ENCODE measurements around the gene KRT17.

The KRT17 gene

DNA sequence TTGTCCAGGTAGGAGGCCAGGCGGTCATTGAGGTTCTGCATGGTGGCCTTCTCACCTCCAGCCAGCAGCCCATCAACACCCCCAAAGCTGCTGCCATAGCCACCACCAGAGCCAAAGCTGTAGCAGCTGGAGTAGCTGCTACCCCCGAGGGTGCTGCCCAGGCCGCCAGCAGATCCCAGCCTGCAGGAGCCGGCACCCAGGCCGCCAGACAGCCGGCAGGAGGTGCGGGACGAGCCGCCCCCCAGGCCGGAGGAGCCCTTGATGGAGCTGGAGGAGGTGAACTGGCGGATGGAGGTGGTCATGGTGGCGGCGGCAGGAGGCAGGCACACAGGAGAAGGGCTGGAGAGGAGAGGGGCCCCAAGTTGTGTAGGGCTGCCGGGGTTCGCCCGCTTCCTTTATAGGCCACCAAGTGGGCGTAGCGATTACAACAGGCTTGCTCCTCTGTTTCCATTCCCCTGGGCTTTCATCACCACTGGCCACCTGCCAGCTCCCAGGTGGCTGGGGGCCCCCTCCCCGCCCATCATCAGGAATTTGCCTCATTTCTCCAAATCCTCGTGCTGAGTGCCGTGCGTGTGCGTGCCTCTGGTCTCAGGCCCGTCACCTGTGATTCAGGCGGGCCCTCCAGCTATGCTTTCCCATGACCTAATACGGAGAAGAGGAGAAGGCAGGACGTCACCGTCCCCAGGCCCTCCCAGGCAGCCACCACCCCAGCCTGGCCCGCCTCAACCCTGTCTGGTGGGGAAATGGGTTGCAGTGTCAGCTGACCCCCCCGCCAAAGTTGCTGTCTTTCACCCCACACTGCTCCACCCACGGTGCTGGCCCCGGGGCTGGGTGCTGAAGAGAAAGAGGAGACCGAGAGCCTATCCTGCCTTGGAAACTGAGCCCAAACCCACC is at the start of gene KRT17:
Gene KRT17, minus strand, starts transcription at position 368 of the 894 bp plus-strand sequence. Its CDS starts 66 bp downstream, at position 302.
- DNase-seq: no peak

- DNase-seq: no peak
Observed at GRCh38 chr17:41672153-41672552, 47.8 kb upstream of the KRT17 start.

DNA sequence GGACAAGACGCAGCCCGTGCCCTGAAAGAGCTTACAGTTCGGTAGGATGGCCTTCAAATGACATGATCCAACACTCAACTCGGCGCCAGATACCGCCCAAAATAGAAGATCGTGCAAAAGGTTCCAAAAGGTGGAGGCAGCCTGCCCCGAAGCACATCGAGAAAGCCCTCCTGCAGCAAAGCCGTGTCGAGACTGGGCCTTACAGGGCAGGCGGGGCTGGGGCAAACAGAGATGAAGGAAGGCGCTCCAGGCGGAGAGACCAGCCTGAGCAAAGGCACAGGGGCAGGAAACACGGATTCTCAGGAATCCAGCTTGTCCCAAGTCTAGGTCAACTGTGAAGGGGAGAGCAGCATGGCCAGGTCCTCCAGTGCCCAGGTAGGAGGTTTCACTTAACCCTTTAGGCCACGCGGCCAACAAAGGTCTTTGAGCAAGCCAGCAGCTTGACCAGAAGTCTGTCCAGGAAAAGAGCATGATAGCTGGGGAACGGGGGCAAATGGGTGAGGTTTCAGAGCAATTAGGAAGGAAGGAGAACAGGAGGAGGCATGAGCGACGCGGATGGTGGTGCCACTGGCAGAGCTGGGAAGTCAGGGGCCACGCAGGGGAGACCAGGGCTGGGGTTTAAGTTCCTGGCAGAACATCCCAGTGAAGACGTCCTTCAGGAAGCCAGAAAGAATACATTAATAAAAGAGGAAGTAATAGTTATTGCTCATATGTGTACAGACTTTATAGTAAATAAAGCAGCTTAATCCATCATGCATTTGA is 43.1 kb upstream of the KRT17 start:
- no peak for DNase-seq

- DNase-seq: peak in 1 of 2 experiments; percentile 61
Observed at GRCh38 chr17:41666708-41667279, 42.4 kb upstream of the KRT17 start.

DNA sequence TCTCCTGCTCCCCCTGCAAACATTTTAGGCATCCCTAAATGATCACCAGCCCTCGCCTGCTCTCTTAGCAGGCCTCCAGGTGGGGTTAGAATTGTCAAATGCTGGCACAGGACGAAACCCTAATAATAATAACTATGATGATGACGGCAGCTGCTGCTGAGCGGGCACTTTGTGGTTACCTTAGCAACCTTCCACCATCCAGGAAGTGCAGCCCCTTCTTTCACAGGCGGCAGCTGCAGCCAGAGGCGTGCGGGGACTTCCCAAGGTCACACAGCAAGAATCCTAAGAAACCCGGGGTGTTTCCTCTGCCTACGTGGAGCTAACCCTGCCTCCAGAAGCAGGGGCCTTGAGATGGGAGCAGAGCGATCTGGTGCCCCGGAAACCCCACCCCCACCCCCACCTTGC is 41.9 kb upstream of the KRT17 start:
- peak in 1 of 2 experiments; percentile 49 for DNase-seq

- peak; percentile 38 to 62 for DNase-seq
Observed at GRCh38 chr17:41665566-41666236, 41.3 kb upstream of the KRT17 start.

GRCh38 chr17:41664587-41665565 is 40.5 kb upstream of the KRT17 start:
- DNase-seq: no peak

- no peak for DNase-seq
Observed at GRCh38 chr17:41664172-41664457, 39.7 kb upstream of the KRT17 start.

- no peak for DNase-seq
Observed at GRCh38 chr17:41663451-41664171, 39.2 kb upstream of the KRT17 start.

GRCh38 chr17:41660221-41660711 is 35.9 kb upstream of the KRT17 start:
- DNase-seq: no peak

GRCh38 chr17:41659427-41660212 is 35.2 kb upstream of the KRT17 start:
- no peak for DNase-seq

DNA sequence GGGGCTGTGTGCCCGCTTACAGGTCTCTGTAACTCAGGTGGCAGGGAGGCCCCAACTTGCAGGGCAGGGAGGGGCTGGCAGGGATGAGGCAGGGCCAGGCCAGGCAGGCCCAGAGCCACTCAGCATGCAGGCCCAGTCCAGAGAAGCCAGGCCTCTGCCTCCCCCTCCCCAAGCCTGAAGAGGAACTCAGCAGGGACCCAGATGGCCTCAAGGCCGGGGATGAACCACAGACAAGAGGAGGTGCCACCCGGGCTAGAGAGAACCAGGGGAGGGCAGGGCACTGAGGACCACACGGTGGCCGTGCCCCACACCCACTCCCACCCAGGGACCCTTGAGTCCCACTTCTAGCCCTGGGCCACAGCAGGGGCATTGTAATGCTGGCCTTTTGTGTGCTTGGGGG is 34.5 kb upstream of the KRT17 start:
- DNase-seq: no peak

DNA sequence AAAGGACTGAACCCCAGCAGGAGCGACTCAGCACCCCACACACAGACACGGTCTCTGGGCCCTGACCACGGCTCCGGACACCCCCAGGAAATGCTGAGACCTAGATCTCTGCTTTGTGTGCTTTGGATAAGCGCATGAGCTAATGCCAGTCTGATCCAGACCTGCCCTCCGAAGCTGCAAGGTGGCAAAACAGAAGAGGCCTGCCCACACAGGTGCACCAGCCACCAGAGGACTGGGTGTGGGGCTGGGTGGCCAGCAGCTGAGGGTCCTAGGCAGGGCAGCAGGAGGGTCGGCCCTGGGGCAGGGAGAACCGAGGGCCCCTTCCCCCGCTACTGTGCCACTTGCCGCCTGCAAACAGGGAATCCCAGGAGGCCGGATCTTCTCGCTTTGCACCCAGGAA is 33.6 kb upstream of the KRT17 start:
- no peak for DNase-seq

DNA sequence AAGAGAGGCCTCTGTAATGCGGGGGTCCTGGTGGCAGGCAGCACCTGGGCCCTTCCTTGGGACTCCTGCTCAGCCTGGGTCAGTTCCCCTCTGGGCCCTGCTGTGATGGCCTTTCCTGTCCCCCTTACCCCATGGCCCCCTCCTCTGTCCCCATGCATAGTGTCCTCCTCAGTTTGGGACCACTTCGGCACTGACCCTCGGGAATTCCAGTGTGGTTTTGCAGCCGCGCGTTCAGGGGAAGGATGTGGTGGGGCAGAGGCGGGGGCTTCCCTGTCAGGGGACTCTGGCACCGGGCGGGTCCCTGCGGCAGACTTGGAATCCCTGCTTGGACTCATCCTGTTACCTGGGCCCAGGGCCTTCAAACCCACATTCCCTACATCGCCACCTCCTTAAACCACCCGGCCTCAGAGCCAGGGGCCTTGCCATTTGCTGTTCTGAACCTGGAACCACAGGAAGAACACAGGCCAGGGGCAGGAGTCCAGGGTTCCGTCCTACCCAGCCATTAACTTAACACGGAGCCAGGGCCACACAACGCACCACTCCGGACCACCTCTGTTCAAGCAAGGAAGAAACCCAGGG is 32.9 kb upstream of the KRT17 start:
- DNase-seq: no peak

GRCh38 chr17:41656249-41657023 is 32.1 kb upstream of the KRT17 start:
- no peak for DNase-seq

- DNase-seq: no peak
Observed at GRCh38 chr17:41655611-41656111, 31.3 kb upstream of the KRT17 start.

DNA sequence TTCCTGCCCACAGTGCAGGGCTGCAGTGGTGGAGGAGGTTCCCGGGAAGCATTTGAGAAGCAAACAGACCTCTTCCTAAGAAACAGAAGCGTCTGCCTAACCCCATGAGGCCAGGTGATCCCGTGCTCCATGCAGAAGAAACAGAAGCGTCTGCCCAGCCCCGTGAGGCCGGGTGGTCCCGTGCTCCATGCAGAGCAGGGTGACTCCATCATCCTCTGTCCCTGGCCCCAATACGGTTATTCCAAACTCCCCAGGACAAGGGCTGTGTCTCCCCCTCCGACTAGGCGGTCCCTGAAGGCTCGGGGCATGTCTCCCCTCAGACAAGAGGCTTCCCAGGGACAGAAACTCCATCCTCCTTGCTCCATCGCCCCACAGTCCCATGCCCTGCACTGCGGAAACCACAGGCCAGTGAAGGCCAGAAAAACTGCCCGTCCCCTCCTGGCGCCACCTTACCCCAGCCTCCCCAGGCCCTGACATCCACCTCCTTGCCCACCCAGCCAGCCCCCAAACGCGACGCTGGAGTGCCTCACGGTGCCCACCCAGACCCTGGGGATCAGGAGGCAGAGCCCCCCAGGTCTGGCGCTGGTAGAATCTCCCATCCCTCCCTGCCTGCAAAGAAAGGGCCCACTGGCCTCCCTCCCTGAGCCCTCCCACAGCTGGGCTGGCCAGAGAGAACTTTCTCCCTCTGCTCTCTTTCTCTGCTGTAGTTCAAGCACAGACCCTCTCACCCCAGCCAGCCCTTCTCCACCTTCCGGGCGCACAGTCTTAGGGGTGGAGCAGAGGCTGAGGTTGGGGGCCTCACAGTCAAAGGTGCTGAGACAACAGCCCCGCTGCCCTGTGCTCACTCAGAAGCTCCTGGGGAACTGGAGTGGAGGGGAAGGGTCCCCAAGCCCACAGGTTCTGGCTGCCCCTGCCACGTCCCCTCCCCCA is 30.6 kb upstream of the KRT17 start:
- DNase-seq: no peak
